ENCODE measurements around the gene PRDM5. TPM values are rescaled to one million over a fixed set of nuclear protein-coding genes. Genes with fewer than 3 reads are reported as not detected.

PRDM5 gene
- total RNA-seq, 2 donors from 2014 or later, result 9.9 to 18.9 TPM

GRCh38 chr4:120830204-120830603 is 92.3 kb downstream of the PRDM5 start:
- no peaks in the 10 kb centered on the region for H3K9me3 ChIP-seq
- DNase-seq (ENCODE audit: low spot score), result no peak
- intact Hi-C loops (cut with DNase I), result no loop called here

DNA sequence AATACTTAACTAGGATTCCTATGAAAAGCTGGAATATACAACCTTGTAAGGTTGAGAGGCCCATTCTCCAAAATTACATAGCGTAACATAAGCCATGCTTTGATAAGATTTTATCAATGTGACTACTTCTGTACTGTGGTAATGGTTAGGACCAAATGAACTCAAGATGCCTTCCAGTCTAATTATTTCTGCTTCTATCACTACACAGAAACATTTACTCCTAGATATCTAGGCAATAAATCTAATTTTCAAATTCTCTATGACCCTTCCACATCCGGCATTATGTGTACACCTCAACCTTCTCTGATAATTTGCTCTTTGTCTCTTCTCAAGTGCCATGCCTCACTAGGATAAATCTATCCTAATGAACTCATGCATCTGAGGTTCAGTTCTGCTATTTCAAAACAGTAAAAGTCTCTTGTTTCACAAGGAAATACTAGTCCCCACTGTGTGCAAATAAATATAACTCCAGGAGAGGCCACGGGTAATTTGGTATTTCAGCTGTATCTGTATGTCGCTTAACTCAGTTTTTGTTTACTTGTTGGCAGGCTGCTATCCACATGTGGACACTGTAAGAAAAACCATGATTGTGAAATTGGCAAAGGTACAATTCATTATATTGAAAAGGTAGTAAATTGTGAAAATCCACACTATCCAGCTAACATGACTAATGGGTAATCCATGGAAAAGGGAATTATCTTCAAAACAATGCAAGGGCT is 93.3 kb downstream of the PRDM5 start:
- intact Hi-C loops (cut with DNase I), result no loop called here
- 58% methylated on average over 4 of the region's 4 CpGs for WGBS

More at GRCh38 chr4:120830204-120830603, 92.3 kb downstream of the PRDM5 start:
- no peaks in the 10 kb centered on the region for H3K4me1 ChIP-seq (replicated peaks)
- 73% methylated on average over 7 of the region's 7 CpGs for WGBS
- TF ChIP-seq, protein P1, sequence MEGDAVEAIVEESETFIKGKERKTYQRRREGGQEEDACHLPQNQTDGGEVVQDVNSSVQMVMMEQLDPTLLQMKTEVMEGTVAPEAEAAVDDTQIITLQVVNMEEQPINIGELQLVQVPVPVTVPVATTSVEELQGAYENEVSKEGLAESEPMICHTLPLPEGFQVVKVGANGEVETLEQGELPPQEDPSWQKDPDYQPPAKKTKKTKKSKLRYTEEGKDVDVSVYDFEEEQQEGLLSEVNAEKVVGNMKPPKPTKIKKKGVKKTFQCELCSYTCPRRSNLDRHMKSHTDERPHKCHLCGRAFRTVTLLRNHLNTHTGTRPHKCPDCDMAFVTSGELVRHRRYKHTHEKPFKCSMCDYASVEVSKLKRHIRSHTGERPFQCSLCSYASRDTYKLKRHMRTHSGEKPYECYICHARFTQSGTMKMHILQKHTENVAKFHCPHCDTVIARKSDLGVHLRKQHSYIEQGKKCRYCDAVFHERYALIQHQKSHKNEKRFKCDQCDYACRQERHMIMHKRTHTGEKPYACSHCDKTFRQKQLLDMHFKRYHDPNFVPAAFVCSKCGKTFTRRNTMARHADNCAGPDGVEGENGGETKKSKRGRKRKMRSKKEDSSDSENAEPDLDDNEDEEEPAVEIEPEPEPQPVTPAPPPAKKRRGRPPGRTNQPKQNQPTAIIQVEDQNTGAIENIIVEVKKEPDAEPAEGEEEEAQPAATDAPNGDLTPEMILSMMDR (IDR thresholded peaks at IDR 0.05), result no peak
- TF ChIP-seq POLR2A (IDR thresholded peaks at IDR 0.05) (no peak), POLR2AphosphoS5 (IDR thresholded peaks at IDR 0.05) (no peak)
- no peak overlapping the region for H3K27ac ChIP-seq
- H3K36me3 ChIP-seq, result no peaks in the 10 kb centered on the region
- no peaks in the 10 kb centered on the region for H3K27me3 ChIP-seq (replicated peaks; ENCODE audit: insufficient read depth)
- H3K4me3 ChIP-seq, result no peak overlapping the region

DNA sequence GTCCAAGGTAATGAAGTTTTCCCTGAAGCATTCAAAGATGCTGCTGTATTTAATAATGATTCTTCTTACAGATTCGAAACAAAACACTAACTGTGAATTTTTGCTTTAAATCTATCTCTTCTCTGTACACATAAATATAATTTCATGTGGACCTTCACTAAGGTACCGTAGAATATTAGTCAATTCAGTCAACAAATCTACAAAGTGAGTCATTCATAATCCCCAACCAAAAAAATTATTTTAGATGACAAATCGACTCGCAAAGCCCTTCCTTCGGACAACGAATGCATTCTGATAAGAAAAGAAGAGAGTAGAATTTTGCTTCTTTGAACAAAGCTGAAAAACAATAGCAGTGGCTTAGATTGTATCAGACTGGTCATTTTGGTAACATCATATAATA is 95.7 kb downstream of the PRDM5 start:
- H3K4me1 ChIP-seq (replicated peaks), result no peaks in the 10 kb centered on the region
- intact Hi-C loops (cut with DNase I), result no loop called here
- WGBS, result 91% methylated on average over 6 of the region's 6 CpGs
- TF ChIP-seq POLR2AphosphoS5 (IDR thresholded peaks at IDR 0.05) (no peak), POLR2A (IDR thresholded peaks at IDR 0.05) (no peak)
- TF ChIP-seq, protein P1 (IDR thresholded peaks at IDR 0.05), result no peak
- H3K27me3 ChIP-seq (replicated peaks; ENCODE audit: insufficient read depth), result no peaks in the 10 kb centered on the region
- no peaks in the 10 kb centered on the region for H3K9me3 ChIP-seq
- H3K4me3 ChIP-seq, result no peak overlapping the region
- H3K27ac ChIP-seq, result no peak overlapping the region
- no peak for DNase-seq (ENCODE audit: low spot score)
- no peaks in the 10 kb centered on the region for H3K36me3 ChIP-seq

More for the DNA sequence above, 93.3 kb downstream of the PRDM5 start:
- no peak for TF ChIP-seq POLR2A (IDR thresholded peaks at IDR 0.05)
- TF ChIP-seq POLR2AphosphoS5 (IDR thresholded peaks at IDR 0.05), result no peak
- TF ChIP-seq, protein P1 (IDR thresholded peaks at IDR 0.05), result no peak
- H3K9me3 ChIP-seq, result no peaks in the 10 kb centered on the region
- H3K36me3 ChIP-seq, result no peaks in the 10 kb centered on the region
- no peaks in the 10 kb centered on the region for H3K4me1 ChIP-seq (replicated peaks)
- no peak overlapping the region for H3K4me3 ChIP-seq
- no peaks in the 10 kb centered on the region for H3K27me3 ChIP-seq (replicated peaks; ENCODE audit: insufficient read depth)
- no peak for DNase-seq (ENCODE audit: low spot score)
- no peak overlapping the region for H3K27ac ChIP-seq

GRCh38 chr4:120826449-120826848 is 96.1 kb downstream of the PRDM5 start:
- no peaks in the 10 kb centered on the region for H3K36me3 ChIP-seq
- no peak for TF ChIP-seq POLR2AphosphoS5 (IDR thresholded peaks at IDR 0.05)
- TF ChIP-seq, protein P1 (IDR thresholded peaks at IDR 0.05), result no peak
- no peak for TF ChIP-seq POLR2A (IDR thresholded peaks at IDR 0.05)
- H3K27me3 ChIP-seq (replicated peaks; ENCODE audit: insufficient read depth), result no peaks in the 10 kb centered on the region
- intact Hi-C loops (cut with DNase I), result no loop called here
- H3K4me3 ChIP-seq, result no peak overlapping the region
- no peaks in the 10 kb centered on the region for H3K4me1 ChIP-seq (replicated peaks)
- H3K27ac ChIP-seq, result no peak overlapping the region
- DNase-seq (ENCODE audit: low spot score), result no peak
- H3K9me3 ChIP-seq, result no peaks in the 10 kb centered on the region
- WGBS, result 26% methylated on average over 1 of the region's 1 CpG

DNA sequence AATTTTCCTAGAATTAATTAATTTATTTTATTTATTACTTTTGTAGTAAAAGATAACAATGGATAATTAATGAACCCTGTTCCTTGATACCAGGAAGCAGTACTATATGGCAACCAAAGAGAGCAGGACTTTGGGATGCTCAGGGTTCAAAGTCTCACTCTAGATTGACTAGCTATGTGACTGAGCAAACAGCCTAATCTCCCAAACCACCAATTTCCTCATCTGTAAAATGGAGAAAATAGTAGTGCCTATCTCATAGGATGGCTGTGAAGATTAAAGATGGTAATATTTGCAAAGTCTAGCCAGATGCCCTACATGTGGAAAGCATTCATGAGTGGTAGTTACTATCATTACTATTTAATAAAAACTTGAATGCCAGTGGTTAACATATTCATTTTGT is 97.6 kb downstream of the PRDM5 start:
- H3K27ac ChIP-seq, result no peak overlapping the region
- DNase-seq (ENCODE audit: low spot score), result no peak
- no peak overlapping the region for H3K4me3 ChIP-seq
- no peaks in the 10 kb centered on the region for H3K36me3 ChIP-seq
- no peaks in the 10 kb centered on the region for H3K4me1 ChIP-seq (replicated peaks)
- no peaks in the 10 kb centered on the region for H3K9me3 ChIP-seq
- TF ChIP-seq POLR2AphosphoS5 (IDR thresholded peaks at IDR 0.05), result no peak
- TF ChIP-seq, protein P1 (IDR thresholded peaks at IDR 0.05), result no peak
- no peak for TF ChIP-seq POLR2A (IDR thresholded peaks at IDR 0.05)
- no peaks in the 10 kb centered on the region for H3K27me3 ChIP-seq (replicated peaks; ENCODE audit: insufficient read depth)
- intact Hi-C loops (cut with DNase I), result no loop called here

Data from prostate gland (tissue), 2 donors.